Neural cell (in vitro differentiated cells): ENCODE results near the gene HAVCR1. TPM values are rescaled to one million over a fixed set of nuclear protein-coding genes. Genes with fewer than 3 reads are reported as not detected.
"Not testable (repeated sequence)": the region's sequence is repeated elsewhere in the genome, so short reads cannot be mapped to it uniquely, and the experiment has no call there.

Experiments used
- H2AFZ ChIP-seq: fragments of 200-600, 300-800 bp; sonication (generic), shearing (Covaris generic); 2 replicates; pipeline ENCODE4 v1.6.0; 2014; ENCODE audit warnings: low read depth, mild to moderate bottlenecking, antibody characterized with exemption, low read length, moderate library complexity
- H3F3A ChIP-seq: fragments of 200-600 bp; shearing (Covaris generic); 2 replicates; pipeline ENCODE4 v1.6.1; 2016; ENCODE audit warnings: mild to moderate bottlenecking, moderate library complexity, mixed read lengths, antibody characterized with exemption, low read length; ENCODE audit not compliant: insufficient read depth, poor library complexity, severe bottlenecking
- H3K27ac ChIP-seq: fragments of 200-600, 300-800 bp; sonication (generic), shearing (Covaris generic); 2 replicates; pipeline ENCODE4 v1.5.1; 2014; ENCODE audit warnings: mild to moderate bottlenecking, low read length, moderate library complexity
- H3K27me3 ChIP-seq: fragments of 300-800, 200-600 bp; sonication (generic), shearing (Covaris generic); 2 replicates; pipeline ENCODE4 v1.6.0; 2014; ENCODE audit warnings: mild to moderate bottlenecking, low read depth, low read length, moderate library complexity; ENCODE audit not compliant: insufficient read depth
- H3K36me3 ChIP-seq: fragments of 300-800, 200-600 bp; sonication (generic), shearing (Covaris generic); 2 replicates; pipeline ENCODE4 v1.5.1; 2014; ENCODE audit warnings: mild to moderate bottlenecking, antibody characterized with exemption, low read length, moderate library complexity; ENCODE audit not compliant: insufficient read depth
- H3K4me2 ChIP-seq: fragments of 300-800, 200-600 bp; sonication (generic), shearing (Covaris generic); 2 replicates; pipeline ENCODE4 v1.6.0; 2014; ENCODE audit warnings: mild to moderate bottlenecking, low read length
- H3K4me3 ChIP-seq: fragments of 300-800, 200-600 bp; sonication (generic), shearing (Covaris generic); 2 replicates; pipeline ENCODE4 v1.5.1; 2014; ENCODE audit warnings: mild to moderate bottlenecking, low read length, moderate library complexity
- H3K79me2 ChIP-seq: fragments of 200-600 bp; shearing (Covaris generic); replicated peaks from 2 replicates; pipeline ENCODE4 v1.6.0; 2014; ENCODE audit warnings: mild to moderate bottlenecking, low read length, moderate library complexity; ENCODE audit not compliant: insufficient read depth
- H3K9ac ChIP-seq: fragments of 300-800, 200-600 bp; sonication (generic), shearing (Covaris generic); 2 replicates; pipeline ENCODE4 v1.6.1; 2016; ENCODE audit warnings: mild to moderate bottlenecking, low read length, mixed read lengths
- H3K9me2 ChIP-seq: fragments of 200-600 bp; shearing (Covaris generic); 2 replicates; pipeline ENCODE4 v1.6.1; 2016; ENCODE audit warnings: mild to moderate bottlenecking, low read length, mixed read lengths; ENCODE audit not compliant: insufficient read depth
- H3K9me3 ChIP-seq: fragments of 200-600, 300-800 bp; sonication (generic), shearing (Covaris generic); 2 replicates; pipeline ENCODE4 v1.6.1; 2016; ENCODE audit warnings: mild to moderate bottlenecking, mixed run types, low read length, moderate library complexity, mixed read lengths
- H4K20me1 ChIP-seq: fragments of 200-600 bp; shearing (Covaris generic); 2 replicates; pipeline ENCODE4 v1.6.1; 2016; ENCODE audit warnings: mild to moderate bottlenecking, mixed run types; ENCODE audit not compliant: insufficient read depth
- CTCF ChIP-seq: fragments of 450-650 bp; IDR thresholded peaks from 2 replicates; pipeline ENCODE4 v1.5.1; 2014; ENCODE audit warnings: antibody characterized with exemption, mild to moderate bottlenecking, moderate library complexity; ENCODE audit not compliant: poor library complexity, severe bottlenecking
- EP300 ChIP-seq: fragments of 450-650 bp; conservative IDR thresholded peaks from 2 replicates; pipeline ENCODE4 v1.6.1; 2014; ENCODE audit warnings: antibody characterized with exemption, mild to moderate bottlenecking, moderate library complexity; ENCODE audit not compliant: poor library complexity, severe bottlenecking
- EZH2 ChIP-seq: fragments of 200-600, 300-800 bp; shearing (Covaris generic), sonication (generic); IDR thresholded peaks from 2 replicates; pipeline ENCODE4 v1.6.1; 2014; ENCODE audit warnings: antibody characterized with exemption, low read length, borderline replicate concordance, mild to moderate bottlenecking; ENCODE audit not compliant: insufficient read depth, poor library complexity, severe bottlenecking
- MXI1 ChIP-seq: fragments of 450-650 bp; conservative IDR thresholded peaks from 2 replicates; pipeline ENCODE4 v1.6.1; 2014; ENCODE audit warnings: antibody characterized with exemption, mild to moderate bottlenecking; ENCODE audit not compliant: poor library complexity, severe bottlenecking
- POLR2AphosphoS5 ChIP-seq: IDR thresholded peaks from 2 replicates; pipeline ENCODE4 v1.6.1; 2012
- RAD21 ChIP-seq: fragments of 450-650 bp; conservative IDR thresholded peaks from 2 replicates; pipeline ENCODE4 v1.6.1; 2014; ENCODE audit warnings: antibody characterized with exemption, mild to moderate bottlenecking, moderate library complexity
- REST ChIP-seq: IDR thresholded peaks from 2 replicates; pipeline ENCODE4 v1.6.1; 2012; ENCODE audit warnings: borderline replicate concordance
- SMC3 ChIP-seq: fragments of 450-650 bp; conservative IDR thresholded peaks from 2 replicates; pipeline ENCODE4 v1.6.1; 2014; ENCODE audit warnings: antibody characterized with exemption, mild to moderate bottlenecking, moderate library complexity; ENCODE audit not compliant: poor library complexity
- TAF1 ChIP-seq: IDR thresholded peaks from 2 replicates; pipeline ENCODE4 v1.6.1; 2012; ENCODE audit warnings: low read depth
- polyA plus RNA-seq: library from polyadenylated mRNA; depleted of rRNA; stranded (reverse); fragments of >200 nt; gene quantifications from 2 replicates; pipeline ENCODE4 v1.2.3, GENCODE V29; 2014

Gene HAVCR1
- polyA plus RNA-seq, 1 donor from 2014 or later: not detected

- Histone ChIP-seq H3F3A (no peaks in the 10 kb centered on the region), H3K4me2 (no peak overlapping the region), H3K4me3 (no peak overlapping the region), H3K36me3 (no peaks in the 10 kb centered on the region), H3K79me2 (no peaks in the 10 kb centered on the region), H3K27ac (no peak overlapping the region), H2AFZ (no peak overlapping the region), H3K9me2 (no peaks in the 10 kb centered on the region), H3K9ac (no peak overlapping the region), H4K20me1 (no peaks in the 10 kb centered on the region), H3K27me3 (no peaks in the 10 kb centered on the region), H3K9me3 (no peaks in the 10 kb centered on the region)
- TF ChIP-seq EZH2 (no peak), MXI1 (no peak), POLR2AphosphoS5 (no peak), REST (no peak), SMC3 (no peak), EP300 (no peak), TAF1 (no peak), RAD21 (no peak), CTCF (no peak)
These were observed 13.3 kb downstream of the HAVCR1 start for GRCh38 chr5:157045601-157046000.

- Histone ChIP-seq H3K27ac (no peak overlapping the region), H2AFZ (no peak overlapping the region), H3K9me2 (no peaks in the 10 kb centered on the region), H4K20me1 (no peaks in the 10 kb centered on the region), H3K27me3 (no peaks in the 10 kb centered on the region), H3F3A (no peaks in the 10 kb centered on the region), H3K9ac (no peak overlapping the region), H3K79me2 (no peaks in the 10 kb centered on the region), H3K9me3 (no peaks in the 10 kb centered on the region), H3K4me3 (no peak overlapping the region), H3K36me3 (no peaks in the 10 kb centered on the region), H3K4me2 (no peak overlapping the region)
- no peak for TF ChIP-seq POLR2AphosphoS5
- no peak for TF ChIP-seq REST
- TF ChIP-seq RAD21: no peak
- no peak for TF ChIP-seq SMC3
- no peak for TF ChIP-seq MXI1
- TF ChIP-seq CTCF: no peak
- no peak for TF ChIP-seq TAF1
- TF ChIP-seq EZH2: no peak
- no peak for TF ChIP-seq EP300
These were observed 20.2 kb downstream of the HAVCR1 start for GRCh38 chr5:157038568-157039187.

DNA sequence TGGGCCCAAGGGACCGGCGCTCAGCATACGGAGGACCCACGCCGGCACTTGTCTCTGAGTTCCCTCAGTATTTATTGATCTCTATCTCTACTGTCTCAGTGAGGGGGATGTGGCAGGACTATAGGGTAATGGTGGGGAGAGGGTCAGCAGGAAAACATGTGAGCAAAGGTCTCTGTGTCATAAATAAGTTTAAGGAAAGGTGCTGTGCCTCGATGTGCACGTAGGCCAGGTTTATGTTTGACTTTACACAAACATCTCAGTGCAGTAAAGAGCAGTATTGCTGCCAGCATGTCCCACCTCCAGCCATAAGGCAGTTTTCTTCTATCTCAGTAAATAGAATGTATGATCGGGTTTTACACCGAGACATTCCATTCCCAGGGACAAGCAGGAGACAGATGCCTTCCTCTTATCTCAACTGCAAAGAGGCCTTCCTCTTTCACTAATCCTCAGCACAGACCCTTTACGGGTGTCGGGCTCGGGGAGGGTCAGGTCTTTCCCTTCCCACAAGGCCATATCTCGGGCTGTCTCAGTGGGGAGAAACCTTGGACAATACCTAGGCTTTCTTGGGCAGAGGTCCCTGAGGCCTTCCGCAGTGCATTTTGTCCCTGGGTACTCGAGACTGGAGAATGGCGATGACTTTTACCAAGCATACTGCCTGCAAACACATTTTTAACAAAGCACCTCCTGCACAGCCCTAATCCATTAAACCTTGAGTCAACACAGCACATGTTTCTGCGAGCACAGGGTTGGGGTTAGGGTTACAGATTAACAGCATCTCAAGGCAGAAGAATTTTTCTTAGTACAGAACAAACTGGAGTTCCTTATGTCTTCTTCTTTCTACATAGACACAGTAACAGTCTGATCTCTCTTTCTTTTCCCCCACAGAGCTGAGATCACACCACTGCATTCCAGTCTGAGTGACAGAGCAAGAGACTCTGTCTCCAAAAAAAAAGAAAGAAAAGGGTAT is 24.5 kb downstream of the HAVCR1 start:
- H3K4me2 ChIP-seq, H4K20me1 ChIP-seq, H3K9me2 ChIP-seq, H3F3A ChIP-seq, H3K36me3 ChIP-seq, H3K9me3 ChIP-seq, H3K9ac ChIP-seq, H3K79me2 ChIP-seq, H2AFZ ChIP-seq, H3K27ac ChIP-seq, H3K27me3 ChIP-seq, H3K4me3 ChIP-seq: not testable (repeated sequence)
